ENCODE data around the gene UBE2E2. TPM values are rescaled to one million over a fixed set of nuclear protein-coding genes. Genes with fewer than 3 reads are reported as not detected.

The UBE2E2 gene
- polyA plus RNA-seq, 1 donor (not counting 4 experiments of a cell fraction or from before 2014, with no cell fraction given), result 63.2 TPM

GRCh38 chr3:23533996-23534395 is 330.9 kb downstream of the UBE2E2 start:
- H3K4me1 ChIP-seq (ENCODE audit: control insufficient read depth, extremely low read depth, insufficient read depth, low read length), result no peaks in the 10 kb centered on the region
- no peaks in the 10 kb centered on the region for H3K9me1 ChIP-seq (ENCODE audit: control insufficient read depth, extremely low read depth, insufficient read depth, low read length)
- dilution Hi-C loops (cut with MboI; ENCODE audit: extremely low pct_ligation_motif_present, low sequenced_read_pairs), result no loop called here
- H3K9ac ChIP-seq (ENCODE audit: control insufficient read depth, extremely low read depth, insufficient read depth, low read length), result no peak overlapping the region
- H3K27ac ChIP-seq (ENCODE audit: control insufficient read depth, insufficient read depth, low read length), result no peak overlapping the region
- no peak overlapping the region for H3K4me2 ChIP-seq (ENCODE audit: control insufficient read depth, extremely low read depth, insufficient read depth, low read depth, low read length)
- H3K36me3 ChIP-seq (ENCODE audit: control insufficient read depth in 2 of 2, extremely low read depth in 1 of 2, insufficient read depth in 2 of 2, low read length in 2 of 2), result no peaks in the 10 kb centered on the region
- TF ChIP-seq CTCF (optimal IDR thresholded peaks at IDR 0.05 in 1 of 3, IDR thresholded peaks at IDR 0.05 in 1 of 3, conservative IDR thresholded peaks at IDR 0.05 in 1 of 3; ENCODE audit: extremely low read depth in 1 of 3, insufficient read depth in 2 of 3, low read length in 3 of 3) (no peak), EZH2 (IDR thresholded peaks at IDR 0.05; ENCODE audit: low read length) (no peak)
- no peak overlapping the region for H3K4me3 ChIP-seq (ENCODE audit: control insufficient read depth in 2 of 3, extremely low read depth in 1 of 3, insufficient read depth in 2 of 3, low read depth in 1 of 3, low read length in 3 of 3)
- no peaks in the 10 kb centered on the region for H3K9me3 ChIP-seq (ENCODE audit: control insufficient read depth, low read depth, low read length)
- H2AFZ ChIP-seq (ENCODE audit: control insufficient read depth, low read length), result no peak overlapping the region
- no peaks in the 10 kb centered on the region for H4K20me1 ChIP-seq (ENCODE audit: control insufficient read depth, extremely low read depth, insufficient read depth, low read length)
- H3K79me2 ChIP-seq (ENCODE audit: control insufficient read depth, insufficient read depth, low read length), result no peaks in the 10 kb centered on the region
- FAIRE-seq (no peak), DNase-seq (ENCODE audit: low read depth, low spot score) (no peak)
- H3K27me3 ChIP-seq (ENCODE audit: control insufficient read depth, extremely low read depth, insufficient read depth, low read length), result no peaks in the 10 kb centered on the region

GRCh38 chr3:23537101-23537551 is 334.0 kb downstream of the UBE2E2 start:
- no peak for DNase-seq (ENCODE audit: low read depth, low spot score)
- Histone ChIP-seq H3K9me1 (ENCODE audit: control insufficient read depth, extremely low read depth, insufficient read depth, low read length) (no peaks in the 10 kb centered on the region), H3K9me3 (ENCODE audit: control insufficient read depth, low read depth, low read length) (no peaks in the 10 kb centered on the region), H3K4me3 (ENCODE audit: control insufficient read depth in 2 of 3, extremely low read depth in 1 of 3, insufficient read depth in 2 of 3, low read depth in 1 of 3, low read length in 3 of 3) (no peak overlapping the region), H3K79me2 (ENCODE audit: control insufficient read depth, insufficient read depth, low read length) (no peaks in the 10 kb centered on the region), H3K4me1 (ENCODE audit: control insufficient read depth, extremely low read depth, insufficient read depth, low read length) (no peaks in the 10 kb centered on the region), H3K9ac (ENCODE audit: control insufficient read depth, extremely low read depth, insufficient read depth, low read length) (no peak overlapping the region), H3K27ac (ENCODE audit: control insufficient read depth, insufficient read depth, low read length) (no peak overlapping the region), H2AFZ (ENCODE audit: control insufficient read depth, low read length) (no peak overlapping the region), H3K36me3 (ENCODE audit: control insufficient read depth in 2 of 2, extremely low read depth in 1 of 2, insufficient read depth in 2 of 2, low read length in 2 of 2) (no peaks in the 10 kb centered on the region), H3K4me2 (ENCODE audit: control insufficient read depth, extremely low read depth, insufficient read depth, low read depth, low read length) (no peak overlapping the region), H4K20me1 (ENCODE audit: control insufficient read depth, extremely low read depth, insufficient read depth, low read length) (no peaks in the 10 kb centered on the region), H3K27me3 (ENCODE audit: control insufficient read depth, extremely low read depth, insufficient read depth, low read length) (no peaks in the 10 kb centered on the region)
- dilution Hi-C loops (cut with MboI; ENCODE audit: extremely low pct_ligation_motif_present, low sequenced_read_pairs), result no loop called here
- no peak for TF ChIP-seq CTCF (optimal IDR thresholded peaks at IDR 0.05 in 1 of 3, IDR thresholded peaks at IDR 0.05 in 1 of 3, conservative IDR thresholded peaks at IDR 0.05 in 1 of 3; ENCODE audit: extremely low read depth in 1 of 3, insufficient read depth in 2 of 3, low read length in 3 of 3)
- TF ChIP-seq EZH2 (IDR thresholded peaks at IDR 0.05; ENCODE audit: low read length), result no peak
- FAIRE-seq, result no peak

All from keratinocyte (primary cell).